Stimulated activated CD8-positive, alpha-beta memory T cell treated with anti-CD3 and anti-CD28 coated beads, Interleukin-4, amount 100 ng/mL, for 1 hour (primary cell): Measurements from ENCODE around the gene NR5A1.

Experiments
- DNase-seq, 2 donors: peaks; one replicate each; pipeline ENCODE4 v3.0.0-alpha.2; 2020; ENCODE audit warnings: low read depth in 2 of 2, low spot score in 1 of 2

The NR5A1 gene

GRCh38 chr9:124500028-124500795 lies 7.0 kb downstream of the NR5A1 start:
- no peak for DNase-seq

- no peak for DNase-seq
These were observed 8.0 kb downstream of the NR5A1 start for GRCh38 chr9:124499216-124499615.

- DNase-seq: no peak
These were observed 8.6 kb downstream of the NR5A1 start for GRCh38 chr9:124498499-124499146.

GRCh38 chr9:124498040-124498439 lies 9.2 kb downstream of the NR5A1 start:
- DNase-seq: no peak

GRCh38 chr9:124497441-124497840 lies 9.8 kb downstream of the NR5A1 start:
- no peak for DNase-seq

- DNase-seq: no peak
These were observed 10.7 kb downstream of the NR5A1 start for GRCh38 chr9:124496463-124496862.

GRCh38 chr9:124496075-124496449 lies 11.1 kb downstream of the NR5A1 start:
- DNase-seq: no peak

- DNase-seq: no peak
These were observed 11.8 kb downstream of the NR5A1 start for GRCh38 chr9:124495126-124496074.

- no peak for DNase-seq
These were observed 13.3 kb downstream of the NR5A1 start for GRCh38 chr9:124493794-124494479.

- no peak for DNase-seq
These were observed 14.0 kb downstream of the NR5A1 start for GRCh38 chr9:124493218-124493617.

GRCh38 chr9:124492818-124493217 lies 14.4 kb downstream of the NR5A1 start:
- DNase-seq: no peak

- DNase-seq: no peak
These were observed 15.9 kb downstream of the NR5A1 start for GRCh38 chr9:124491049-124491975.

GRCh38 chr9:124490004-124490403 lies 17.2 kb downstream of the NR5A1 start:
- DNase-seq: no peak

- no peak for DNase-seq
These were observed 18.0 kb downstream of the NR5A1 start for GRCh38 chr9:124489222-124489621.

GRCh38 chr9:124488641-124489210 lies 18.5 kb downstream of the NR5A1 start:
- no peak for DNase-seq

- DNase-seq: no peak
These were observed 19.7 kb downstream of the NR5A1 start for GRCh38 chr9:124487260-124488182.

GRCh38 chr9:124486778-124487259 lies 20.4 kb downstream of the NR5A1 start:
- no peak for DNase-seq

- DNase-seq: no peak
These were observed 21.3 kb downstream of the NR5A1 start for GRCh38 chr9:124485936-124486335.
